GM19099 (cell line): ENCODE measurements around the gene KRTAP5-4.
"Not testable (repeated sequence)": the region's sequence is repeated elsewhere in the genome, so short reads cannot be mapped to it uniquely, and the experiment has no call there.

Source experiments
- POLR2A ChIP-seq: IDR thresholded peaks from 3 replicates; pipeline ENCODE4 v1.6.1; 2011; ENCODE audit warnings: low read depth; ENCODE audit not compliant: insufficient read length; ENCODE audit errors: extremely low read depth

Gene KRTAP5-4

GRCh38 chr11:1586699-1587098, 35.2 kb downstream of the KRTAP5-4 start:
- no peak for TF ChIP-seq POLR2A

GRCh38 chr11:1584661-1585370, 37.1 kb downstream of the KRTAP5-4 start, which contains the start of gene KRTAP5-1:
Gene KRTAP5-1 (minus strand): TSS chr11:1585283. CDS start chr11:1585249, 34 bp downstream.
- TF ChIP-seq POLR2A, result not testable (repeated sequence)

GRCh38 chr11:1581976-1582375, 40.0 kb downstream of the KRTAP5-4 start:
- no peak for TF ChIP-seq POLR2A

- no peak for TF ChIP-seq POLR2A
Observed at GRCh38 chr11:1576825-1577224, 45.1 kb downstream of the KRTAP5-4 start.

- TF ChIP-seq POLR2A, result no peak
Observed at GRCh38 chr11:1574933-1575242, 47.0 kb downstream of the KRTAP5-4 start.

- no peak for TF ChIP-seq POLR2A
Observed at GRCh38 chr11:1574238-1574932, 47.6 kb downstream of the KRTAP5-4 start.

- no peak for TF ChIP-seq POLR2A
Observed at GRCh38 chr11:1573903-1574237, 48.1 kb downstream of the KRTAP5-4 start.

- TF ChIP-seq POLR2A, result no peak
Observed at GRCh38 chr11:1573077-1573902, 48.6 kb downstream of the KRTAP5-4 start.

- no peak for TF ChIP-seq POLR2A
Observed at GRCh38 chr11:1572197-1573076, 49.5 kb downstream of the KRTAP5-4 start, which contains the start of gene DUSP8. Gene DUSP8 (minus strand): TSS chr11:1572271. CDS start chr11:1565826, 6,445 bp downstream.

GRCh38 chr11:1571760-1572196, 50.2 kb downstream of the KRTAP5-4 start:
- TF ChIP-seq POLR2A, result no peak
